HEK293T (cell line): ENCODE data around the gene OST4.

Experiments used
- CTCF ChIA-PET: fragments of 350-600 bp; formaldehyde crosslinking; extraction: SDS; loops from one replicate; lab custom pipeline; 2021; ENCODE audit warnings: antibody characterized with exemption, inconsistent platforms; lab: Yijun Ruan, JAX
- POLR2A ChIA-PET: fragments of 350-600 bp; formaldehyde crosslinking; extraction: SDS; loops from one replicate; lab custom pipeline; 2020; ENCODE audit warnings: antibody characterized with exemption, inconsistent platforms; lab: Yijun Ruan, JAX
- DNase-seq: peaks from one replicate; pipeline ENCODE4 v3.0.0; 2012; ENCODE audit warnings: mixed read lengths; ENCODE audit errors: extremely low spot score
- ARNT ChIP-seq: fragments of 450-650 bp; IDR thresholded peaks from 2 replicates; pipeline ENCODE4 v1.6.1; 2017; ENCODE audit warnings: mild to moderate bottlenecking
- BHLHE40 ChIP-seq: fragments of 450-650 bp; IDR thresholded peaks from 2 replicates; pipeline ENCODE4 v1.6.1; 2016; ENCODE audit warnings: mild to moderate bottlenecking, moderate library complexity, borderline replicate concordance
- CTBP1 ChIP-seq: fragments of 450-650 bp; IDR thresholded peaks from 2 replicates; pipeline ENCODE4 v1.6.1; 2016; ENCODE audit warnings: borderline replicate concordance
- ELF4 ChIP-seq: fragments of 450-650 bp; IDR thresholded peaks from 2 replicates; pipeline ENCODE4 v1.6.1; 2017; ENCODE audit warnings: antibody characterized with exemption
- FOXA1 ChIP-seq: fragments of 450-650 bp; IDR thresholded peaks from 2 replicates; pipeline ENCODE4 v1.6.1; 2016; ENCODE audit warnings: mild to moderate bottlenecking
- FOXK2 ChIP-seq: fragments of 450-650 bp; IDR thresholded peaks from 2 replicates; pipeline ENCODE4 v1.6.1; 2016; ENCODE audit warnings: mild to moderate bottlenecking
- FOXM1 ChIP-seq: fragments of 450-650 bp; IDR thresholded peaks from 2 replicates; pipeline ENCODE4 v1.6.1; 2017; ENCODE audit warnings: mild to moderate bottlenecking, borderline replicate concordance
- HDGF ChIP-seq: fragments of 450-650 bp; IDR thresholded peaks from 2 replicates; pipeline ENCODE4 v1.6.1; 2017; ENCODE audit warnings: antibody characterized with exemption, borderline replicate concordance
- L3MBTL2 ChIP-seq: fragments of 450-650 bp; conservative IDR thresholded peaks from 2 replicates; pipeline ENCODE4 v1.6.1; 2016; ENCODE audit warnings: mild to moderate bottlenecking
- LEF1 ChIP-seq: fragments of 450-650 bp; IDR thresholded peaks from 2 replicates; pipeline ENCODE4 v1.6.1; 2017; ENCODE audit warnings: mild to moderate bottlenecking, borderline replicate concordance
- NFRKB ChIP-seq: fragments of 450-650 bp; IDR thresholded peaks from 2 replicates; pipeline ENCODE4 v1.6.1; 2016; ENCODE audit warnings: mild to moderate bottlenecking, moderate library complexity
- SP1 ChIP-seq: fragments of 450-650 bp; IDR thresholded peaks from 2 replicates; pipeline ENCODE4 v1.6.1; 2017
- SUZ12 ChIP-seq: fragments of 450-650 bp; IDR thresholded peaks from 2 replicates; pipeline ENCODE4 v1.6.1; 2016; ENCODE audit warnings: mild to moderate bottlenecking
- TARDBP ChIP-seq: fragments of 450-650 bp; IDR thresholded peaks from 2 replicates; pipeline ENCODE4 v1.6.1; 2016
- ZNF384 ChIP-seq: fragments of 450-650 bp; IDR thresholded peaks from 2 replicates; pipeline ENCODE4 v1.6.1; 2016
- TF ChIP-seq, protein P1 (sequence below): fragments of 450-650 bp; IDR thresholded peaks from 2 replicates; pipeline ENCODE4 v1.6.1; 2016

Gene OST4

DNA sequence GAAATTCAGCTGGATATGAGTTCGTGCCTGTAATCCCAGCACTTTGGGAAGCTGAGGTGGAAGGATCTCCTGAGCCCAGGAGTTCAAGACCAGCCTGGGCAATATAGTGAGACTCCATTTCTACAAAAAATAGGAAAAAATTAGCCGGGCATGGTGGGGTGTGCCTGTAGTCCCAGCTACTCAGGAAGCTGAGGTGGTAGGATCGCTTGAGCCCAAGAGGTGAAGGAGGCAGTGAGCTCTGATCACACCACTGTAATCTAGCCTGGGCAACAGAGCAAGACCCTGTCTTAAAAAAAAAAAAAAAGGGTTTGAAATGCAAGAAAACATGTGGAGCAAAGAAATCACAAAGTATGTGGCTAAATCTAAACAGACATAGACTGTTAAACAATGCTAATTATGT is 37.6 kb upstream of the OST4 start:
- POLR2A ChIA-PET: interaction anchor here (0.9 to 1.3 kb wide), 2 partner anchors 15 to 25 kb away, joined by 3 read pairs; no protein-coding TSS in a partner anchor
- CTCF ChIA-PET: no interaction called here
- DNase-seq: no peak
- TF ChIP-seq FOXA1 (no peak), HDGF (no peak), ELF4 (no peak), FOXM1 (no peak), BHLHE40 (no peak), NFRKB (no peak), FOXK2 (no peak), CTBP1 (no peak), ARNT (no peak), L3MBTL2 (no peak), ZNF384 (no peak), SUZ12 (no peak), SP1 (no peak), LEF1 (no peak), TARDBP (no peak)
- TF ChIP-seq, protein P1, sequence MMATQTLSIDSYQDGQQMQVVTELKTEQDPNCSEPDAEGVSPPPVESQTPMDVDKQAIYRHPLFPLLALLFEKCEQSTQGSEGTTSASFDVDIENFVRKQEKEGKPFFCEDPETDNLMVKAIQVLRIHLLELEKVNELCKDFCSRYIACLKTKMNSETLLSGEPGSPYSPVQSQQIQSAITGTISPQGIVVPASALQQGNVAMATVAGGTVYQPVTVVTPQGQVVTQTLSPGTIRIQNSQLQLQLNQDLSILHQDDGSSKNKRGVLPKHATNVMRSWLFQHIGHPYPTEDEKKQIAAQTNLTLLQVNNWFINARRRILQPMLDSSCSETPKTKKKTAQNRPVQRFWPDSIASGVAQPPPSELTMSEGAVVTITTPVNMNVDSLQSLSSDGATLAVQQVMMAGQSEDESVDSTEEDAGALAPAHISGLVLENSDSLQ: no peak

DNA sequence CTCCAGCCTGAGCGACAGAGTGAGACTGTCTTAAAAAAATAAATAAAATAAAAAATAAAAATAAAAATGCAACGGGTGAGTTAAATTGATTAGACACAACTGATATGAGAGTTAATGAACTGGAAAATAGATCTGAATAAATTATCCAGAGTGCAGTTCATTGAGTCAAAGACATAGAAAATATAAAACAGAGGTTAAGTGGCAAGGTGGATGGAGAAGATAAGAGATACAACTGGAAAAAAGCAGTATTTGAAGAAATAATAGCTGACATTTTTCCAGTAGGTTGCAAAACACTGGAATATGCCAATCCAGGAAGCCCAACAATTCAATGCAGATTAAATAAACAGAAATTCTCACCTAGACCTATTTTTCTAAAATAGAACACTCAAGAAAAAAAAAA is 36.8 kb upstream of the OST4 start:
- no peak for DNase-seq
- ChIA-PET POLR2A (interaction anchor here (1.3 kb wide), 1 partner anchor 26 kb away, joined by 3 read pairs; no protein-coding TSS in a partner anchor), CTCF (interaction anchor here (0.7 kb wide), 1 partner anchor 54 kb away, joined by 4 read pairs; no protein-coding TSS in a partner anchor)
- TF ChIP-seq LEF1 (no peak), BHLHE40 (no peak), L3MBTL2 (no peak), ZNF384 (no peak), TARDBP (no peak), ELF4 (no peak), SP1 (no peak), HDGF (no peak), SUZ12 (no peak), CTBP1 (no peak), FOXK2 (no peak), FOXM1 (no peak), FOXA1 (no peak), ARNT (no peak)
- TF ChIP-seq, protein P1: no peak

DNA sequence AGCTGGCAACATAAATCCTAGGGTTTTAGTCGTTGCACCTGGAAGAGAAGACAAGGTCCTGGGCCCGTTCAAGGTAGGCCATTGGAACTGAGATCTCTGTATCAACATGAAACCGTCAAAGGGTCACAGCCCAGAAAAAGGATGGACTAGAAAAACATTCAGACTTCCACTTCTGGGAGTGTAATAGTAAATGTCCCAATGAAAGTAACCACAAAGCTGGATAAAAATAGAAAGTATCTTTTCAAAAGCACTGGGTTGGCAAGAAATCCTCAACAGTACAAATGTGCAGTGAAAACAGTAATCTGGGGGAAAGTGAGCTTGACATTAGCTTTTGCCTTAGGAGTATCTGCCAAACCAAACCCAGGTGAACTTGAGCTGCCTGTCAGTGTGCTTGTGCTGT is 34.5 kb upstream of the OST4 start:
- POLR2A ChIA-PET: no interaction called here
- CTCF ChIA-PET: interaction anchor here (0.6 kb wide), 1 partner anchor 12 kb away, joined by 3 read pairs; no protein-coding TSS in a partner anchor
- DNase-seq: no peak

DNA sequence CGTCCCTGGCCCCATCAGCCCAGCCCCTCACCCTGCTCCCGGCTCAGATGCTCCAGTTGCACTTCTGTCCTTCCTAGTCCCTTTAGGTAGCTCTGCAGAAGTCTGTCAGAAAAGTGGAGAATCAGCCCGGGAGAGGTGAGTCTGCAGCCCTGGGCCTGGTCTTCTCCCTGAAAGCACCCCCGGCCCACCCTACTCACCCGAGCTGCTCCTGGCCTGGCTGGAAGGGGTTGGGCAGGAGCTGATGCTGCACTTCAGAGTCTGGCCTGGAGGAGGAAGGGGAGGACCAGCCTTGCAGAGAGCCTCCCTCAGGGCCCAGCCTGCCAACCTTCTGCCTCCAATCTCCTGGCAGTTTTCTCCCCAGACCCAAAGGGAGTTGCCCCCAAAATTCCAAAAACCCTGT is 30.9 kb upstream of the OST4 start:
- ChIA-PET POLR2A (no interaction called here), CTCF (interaction anchor here (0.5 to 1.4 kb wide), 3 partner anchors 89 to 201 kb away, joined by 3 to 5 read pairs (median 5); no protein-coding TSS in a partner anchor)
- TF ChIP-seq FOXA1: no peak
- TF ChIP-seq, protein P1: no peak
- no peak for TF ChIP-seq ELF4
- no peak for TF ChIP-seq LEF1
- no peak for TF ChIP-seq ZNF384
- TF ChIP-seq SUZ12: no peak
- no peak for TF ChIP-seq SP1
- no peak for TF ChIP-seq NFRKB
- TF ChIP-seq FOXK2: no peak
- TF ChIP-seq TARDBP: no peak
- TF ChIP-seq L3MBTL2: no peak
- no peak for TF ChIP-seq BHLHE40
- no peak for TF ChIP-seq HDGF
- no peak for TF ChIP-seq ARNT
- no peak for TF ChIP-seq FOXM1
- TF ChIP-seq CTBP1: no peak
- no peak for DNase-seq

More for the DNA sequence above, 34.5 kb upstream of the OST4 start:
- TF ChIP-seq ELF4 (no peak), NFRKB (no peak), TARDBP (no peak)

DNA sequence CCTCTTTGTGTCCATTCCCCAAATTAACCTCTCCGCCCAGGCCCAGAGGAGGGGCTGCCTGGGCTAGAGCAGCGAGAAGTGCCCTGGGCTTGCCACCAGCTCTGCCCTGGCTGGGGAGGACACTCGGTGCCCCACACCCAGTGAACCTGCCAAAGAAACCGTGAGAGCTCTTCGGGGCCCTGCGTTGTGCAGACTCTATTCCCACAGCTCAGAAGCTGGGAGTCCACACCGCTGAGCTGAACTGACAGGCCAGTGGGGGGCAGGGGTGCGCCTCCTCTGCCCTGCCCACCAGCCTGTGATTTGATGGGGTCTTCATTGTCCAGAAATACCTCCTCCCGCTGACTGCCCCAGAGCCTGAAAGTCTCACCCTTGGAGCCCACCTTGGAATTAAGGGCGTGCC is 28.6 kb upstream of the OST4 start:
- CTCF ChIA-PET: interaction anchor here (0.8 to 1.6 kb wide), 4 partner anchors 91 to 203 kb away, joined by 3 to 5 read pairs (median 5); partner anchors contain the start of gene TRIM54
- POLR2A ChIA-PET: interaction anchor here (1.0 kb wide), 1 partner anchor 19 kb away, joined by 3 read pairs; no protein-coding TSS in a partner anchor
- DNase-seq: no peak
- TF ChIP-seq ARNT: no peak
- TF ChIP-seq, protein P1: no peak
- TF ChIP-seq HDGF: no peak
- TF ChIP-seq SP1: no peak
- no peak for TF ChIP-seq ELF4
- no peak for TF ChIP-seq BHLHE40
- no peak for TF ChIP-seq L3MBTL2
- no peak for TF ChIP-seq TARDBP
- TF ChIP-seq ZNF384: no peak
- TF ChIP-seq SUZ12: no peak
